ENCODE results near the gene FBXL5.

- TF ChIP-seq CTCF (conservative IDR thresholded peaks at IDR 0.05 in 1 of 2, IDR thresholded peaks at IDR 0.05 in 1 of 2; ENCODE audit: low read depth in 1 of 2, low read length in 2 of 2) = no peak
- no peak for TF ChIP-seq EZH2 (IDR thresholded peaks at IDR 0.05; ENCODE audit: low read length, missing control alignments)
Observed at GRCh38 chr4:15691346-15692135, 36.4 kb upstream of the FBXL5 start.

Measured in fibroblast of lung (primary cell).